ENCODE results near the gene SGO2. TPM values are rescaled to one million over a fixed set of nuclear protein-coding genes. Genes with fewer than 3 reads are reported as not detected.
A peak's percentile ranks its signal among the peaks of the same experiment; 100 is the strongest.

SGO2 gene
- total and polyA plus RNA-seq, 2 of the 13 experiments (the other 11 are each of a cell fraction or from before 2014, with no cell fraction given), result 5.1 to 16.2 TPM

DNA sequence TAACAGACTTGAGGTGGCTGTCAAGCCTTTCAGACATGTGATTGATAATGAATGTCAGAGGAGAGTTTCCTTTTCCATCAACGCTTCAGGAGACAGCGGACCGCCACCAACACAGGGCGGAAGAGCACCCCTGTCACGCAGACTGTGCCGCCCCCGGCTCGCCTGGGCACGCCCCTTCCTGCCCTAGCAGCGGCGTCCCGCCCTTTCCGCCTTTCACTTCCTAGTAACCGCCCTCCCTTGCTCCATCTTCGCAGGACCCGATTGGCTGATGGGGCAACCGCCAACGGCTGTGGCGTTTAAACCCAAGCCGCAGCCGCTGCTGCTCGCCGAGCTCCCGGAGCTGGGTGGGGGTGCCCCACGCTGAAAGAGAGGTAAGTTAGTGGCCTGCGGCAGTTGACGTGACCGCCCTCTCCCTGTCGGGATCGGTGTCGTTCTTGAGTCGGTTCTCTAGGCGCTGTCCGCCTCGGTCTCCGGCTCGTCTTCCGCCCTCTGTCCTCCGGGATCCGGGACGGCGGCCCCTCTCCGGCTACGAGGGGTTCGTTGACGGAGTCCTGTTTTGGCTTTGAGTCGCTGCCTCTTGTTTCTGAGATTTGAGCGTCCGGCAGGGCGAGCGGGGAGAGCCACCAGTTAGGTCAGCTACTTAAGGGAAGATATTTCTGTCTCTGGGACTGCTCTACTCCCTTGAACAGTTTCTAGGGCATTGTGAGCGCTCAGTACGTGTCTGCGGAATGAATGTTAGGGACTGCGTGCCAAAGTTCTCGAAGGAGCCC, at the start of gene SGO2 (continued):
- TF ChIP-seq NCOA2 (CRISPR knock-in tag; IDR thresholded peaks at IDR 0.05) (peak; percentile 50), HNRNPLL (IDR thresholded peaks at IDR 0.05; ENCODE audit: low read depth, low read length, poor library complexity, severe bottlenecking) (peak; percentile 98), ZNF264 (CRISPR knock-in tag; IDR thresholded peaks at IDR 0.05) (peak; percentile 81; the same call in 1 of the 2 replicates), SP1 (IDR thresholded peaks at IDR 0.05) (no peak), SP1 (CRISPR knock-in tag; IDR thresholded peaks at IDR 0.05) (peak; percentile 99), MTA1 (CRISPR knock-in tag; IDR thresholded peaks at IDR 0.05; ENCODE audit: borderline replicate concordance) (peak; percentile 77; the same call in 1 of the 2 replicates), ISX (CRISPR knock-in tag; conservative IDR thresholded peaks at IDR 0.05) (no peak), JUNB (CRISPR knock-in tag; IDR thresholded peaks at IDR 0.05; ENCODE audit: borderline replicate concordance) (no peak), ZFP62 (CRISPR knock-in tag; IDR thresholded peaks at IDR 0.05) (no peak), GTF2F1 (IDR thresholded peaks at IDR 0.05; ENCODE audit: low read length) (no peak), ZNF232 (CRISPR knock-in tag; IDR thresholded peaks at IDR 0.05; ENCODE audit: borderline replicate concordance) (peak; percentile 84), ZFP36L1 (CRISPR knock-in tag; IDR thresholded peaks at IDR 0.05) (peak; percentile 87; the same call in 1 of the 2 replicates), ZNF614 (CRISPR knock-in tag; IDR thresholded peaks at IDR 0.05; ENCODE audit: borderline replicate concordance) (peak; percentile 93; the same call in 1 of the 2 replicates), HDAC6 (IDR thresholded peaks at IDR 0.05; ENCODE audit: low read depth, low read length) (no peak), ZBTB1 (CRISPR knock-in tag; IDR thresholded peaks at IDR 0.05; ENCODE audit: borderline replicate concordance) (no peak), CENPX (CRISPR knock-in tag; IDR thresholded peaks at IDR 0.05) (no peak; the same call in 1 of the 2 replicates), FOXO4 (CRISPR knock-in tag; conservative IDR thresholded peaks at IDR 0.05) (no peak), ATF7-NPFF (CRISPR knock-in tag; IDR thresholded peaks at IDR 0.05; ENCODE audit: low read depth) (peak; percentile 99), GLMP (CRISPR knock-in tag; IDR thresholded peaks at IDR 0.05; ENCODE audit: borderline replicate concordance) (no peak), NFYC (CRISPR knock-in tag; IDR thresholded peaks at IDR 0.05) (peak; percentile 98), RFX1 (IDR thresholded peaks at IDR 0.05) (no peak; the same call in 1 of the 2 replicates), GATAD1 (CRISPR knock-in tag; IDR thresholded peaks at IDR 0.05) (peak; percentile 99)
- TF ChIP-seq, protein P1, sequence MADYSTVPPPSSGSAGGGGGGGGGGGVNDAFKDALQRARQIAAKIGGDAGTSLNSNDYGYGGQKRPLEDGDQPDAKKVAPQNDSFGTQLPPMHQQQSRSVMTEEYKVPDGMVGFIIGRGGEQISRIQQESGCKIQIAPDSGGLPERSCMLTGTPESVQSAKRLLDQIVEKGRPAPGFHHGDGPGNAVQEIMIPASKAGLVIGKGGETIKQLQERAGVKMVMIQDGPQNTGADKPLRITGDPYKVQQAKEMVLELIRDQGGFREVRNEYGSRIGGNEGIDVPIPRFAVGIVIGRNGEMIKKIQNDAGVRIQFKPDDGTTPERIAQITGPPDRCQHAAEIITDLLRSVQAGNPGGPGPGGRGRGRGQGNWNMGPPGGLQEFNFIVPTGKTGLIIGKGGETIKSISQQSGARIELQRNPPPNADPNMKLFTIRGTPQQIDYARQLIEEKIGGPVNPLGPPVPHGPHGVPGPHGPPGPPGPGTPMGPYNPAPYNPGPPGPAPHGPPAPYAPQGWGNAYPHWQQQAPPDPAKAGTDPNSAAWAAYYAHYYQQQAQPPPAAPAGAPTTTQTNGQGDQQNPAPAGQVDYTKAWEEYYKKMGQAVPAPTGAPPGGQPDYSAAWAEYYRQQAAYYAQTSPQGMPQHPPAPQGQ (CRISPR knock-in tag; IDR thresholded peaks at IDR 0.05; ENCODE audit: borderline replicate concordance), result no peak
- TF ChIP-seq, protein P2, sequence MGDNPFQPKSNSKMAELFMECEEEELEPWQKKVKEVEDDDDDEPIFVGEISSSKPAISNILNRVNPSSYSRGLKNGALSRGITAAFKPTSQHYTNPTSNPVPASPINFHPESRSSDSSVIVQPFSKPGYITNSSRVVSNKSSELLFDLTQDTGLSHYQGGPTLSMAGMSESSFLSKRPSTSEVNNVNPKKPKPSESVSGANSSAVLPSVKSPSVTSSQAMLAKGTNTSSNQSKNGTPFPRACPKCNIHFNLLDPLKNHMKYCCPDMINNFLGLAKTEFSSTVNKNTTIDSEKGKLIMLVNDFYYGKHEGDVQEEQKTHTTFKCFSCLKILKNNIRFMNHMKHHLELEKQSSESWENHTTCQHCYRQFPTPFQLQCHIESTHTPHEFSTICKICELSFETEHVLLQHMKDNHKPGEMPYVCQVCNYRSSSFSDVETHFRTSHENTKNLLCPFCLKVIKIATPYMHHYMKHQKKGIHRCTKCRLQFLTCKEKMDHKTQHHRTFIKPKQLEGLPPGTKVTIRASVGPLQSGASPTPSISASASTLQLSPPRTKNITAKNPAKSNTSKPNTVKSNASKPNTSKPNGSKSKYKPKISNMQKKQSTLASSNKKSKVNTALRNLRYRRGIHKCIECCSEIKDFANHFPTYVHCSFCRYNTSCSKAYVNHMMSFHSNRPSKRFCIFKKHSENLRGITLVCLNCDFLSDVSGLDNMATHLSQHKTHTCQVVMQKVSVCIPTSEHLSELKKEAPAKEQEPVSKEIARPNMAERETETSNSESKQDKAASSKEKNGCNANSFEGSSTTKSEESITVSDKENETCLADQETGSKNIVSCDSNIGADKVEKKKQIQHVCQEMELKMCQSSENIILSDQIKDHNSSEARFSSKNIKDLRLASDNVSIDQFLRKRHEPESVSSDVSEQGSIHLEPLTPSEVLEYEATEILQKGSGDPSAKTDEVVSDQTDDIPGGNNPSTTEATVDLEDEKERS (CRISPR knock-in tag; IDR thresholded peaks at IDR 0.05), result peak; percentile 95

All from HepG2 (cell line).